Hepatocyte (in vitro differentiated cells): ENCODE results near the gene UBQLN4.

Source experiments
- EZH2 ChIP-seq: fragments of 200-600 bp; sonication (generic); IDR thresholded peaks from 2 replicates; pipeline ENCODE4 v1.6.1; 2016; ENCODE audit warnings: antibody characterized with exemption, mild to moderate bottlenecking, borderline replicate concordance
- EZH2phosphoT487 ChIP-seq: fragments of 200-600 bp; sonication (generic); IDR thresholded peaks from one replicate; pipeline ENCODE4 v1.6.1; 2018; ENCODE audit warnings: antibody characterized with exemption, mild to moderate bottlenecking, low read depth, moderate library complexity; ENCODE audit not compliant: unreplicated experiment, severe bottlenecking
- TF ChIP-seq, protein P1 (sequence below): fragments of 200-600 bp; sonication (generic); IDR thresholded peaks from 2 replicates; pipeline ENCODE4 v1.5.1; 2016; ENCODE audit warnings: antibody characterized with exemption, mild to moderate bottlenecking; ENCODE audit not compliant: poor library complexity

DNA sequence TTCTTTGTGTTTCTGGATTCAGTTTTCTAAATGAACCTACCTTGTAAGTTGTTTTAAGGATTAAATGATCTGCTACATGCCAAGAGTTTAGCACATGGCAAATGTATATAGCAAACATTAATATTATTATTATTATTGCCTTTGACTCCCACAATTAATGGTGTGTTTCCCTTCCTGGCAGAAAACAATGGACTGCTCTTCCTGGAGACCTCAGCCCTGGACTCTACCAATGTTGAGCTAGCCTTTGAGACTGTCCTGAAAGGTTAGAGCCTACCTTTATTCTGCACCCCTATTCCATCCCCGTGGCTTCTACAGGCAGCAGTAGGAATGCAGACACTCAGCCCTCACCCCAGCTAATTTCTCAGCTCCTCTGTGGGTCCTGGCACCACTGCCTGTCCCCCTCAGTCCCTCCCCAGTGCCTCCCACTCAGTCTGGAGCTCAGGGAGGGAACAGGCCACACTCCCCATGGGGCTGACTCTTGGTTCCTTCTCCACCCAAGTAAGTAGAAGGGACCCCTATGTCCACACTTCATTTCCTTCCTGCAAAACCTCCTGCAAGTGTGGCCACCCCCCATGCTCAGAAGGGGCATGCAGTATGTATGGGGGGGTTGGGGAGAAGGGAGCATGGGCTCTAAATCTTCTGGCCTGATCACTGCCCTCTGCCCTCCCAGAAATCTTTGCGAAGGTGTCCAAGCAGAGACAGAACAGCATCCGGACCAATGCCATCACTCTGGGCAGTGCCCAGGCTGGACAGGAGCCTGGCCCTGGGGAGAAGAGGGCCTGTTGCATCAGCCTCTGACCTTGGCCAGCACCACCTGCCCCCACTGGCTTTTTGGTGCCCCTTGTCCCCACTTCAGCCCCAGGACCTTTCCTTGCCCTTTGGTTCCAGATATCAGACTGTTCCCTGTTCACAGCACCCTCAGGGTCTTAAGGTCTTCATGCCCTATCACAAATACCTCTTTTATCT, 16.2 kb upstream of the UBQLN4 start:
- TF ChIP-seq EZH2phosphoT487 (no peak), EZH2 (no peak)
- TF ChIP-seq, protein P1, sequence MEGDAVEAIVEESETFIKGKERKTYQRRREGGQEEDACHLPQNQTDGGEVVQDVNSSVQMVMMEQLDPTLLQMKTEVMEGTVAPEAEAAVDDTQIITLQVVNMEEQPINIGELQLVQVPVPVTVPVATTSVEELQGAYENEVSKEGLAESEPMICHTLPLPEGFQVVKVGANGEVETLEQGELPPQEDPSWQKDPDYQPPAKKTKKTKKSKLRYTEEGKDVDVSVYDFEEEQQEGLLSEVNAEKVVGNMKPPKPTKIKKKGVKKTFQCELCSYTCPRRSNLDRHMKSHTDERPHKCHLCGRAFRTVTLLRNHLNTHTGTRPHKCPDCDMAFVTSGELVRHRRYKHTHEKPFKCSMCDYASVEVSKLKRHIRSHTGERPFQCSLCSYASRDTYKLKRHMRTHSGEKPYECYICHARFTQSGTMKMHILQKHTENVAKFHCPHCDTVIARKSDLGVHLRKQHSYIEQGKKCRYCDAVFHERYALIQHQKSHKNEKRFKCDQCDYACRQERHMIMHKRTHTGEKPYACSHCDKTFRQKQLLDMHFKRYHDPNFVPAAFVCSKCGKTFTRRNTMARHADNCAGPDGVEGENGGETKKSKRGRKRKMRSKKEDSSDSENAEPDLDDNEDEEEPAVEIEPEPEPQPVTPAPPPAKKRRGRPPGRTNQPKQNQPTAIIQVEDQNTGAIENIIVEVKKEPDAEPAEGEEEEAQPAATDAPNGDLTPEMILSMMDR: no peak
